SKM-1 treated with dmso at 0.1 percent for 144 hours (cell line): Measurements from ENCODE around the gene CD69.

Source experiments
- DNase-seq: peaks from one replicate; lab custom pipeline; 2025; ENCODE audit not compliant: unreplicated experiment; lab: John Stamatoyannopoulos, UW

Gene CD69

GRCh38 chr12:9782547-9783382 lies 22.1 kb upstream of the CD69 start:
- no peak for DNase-seq

DNA sequence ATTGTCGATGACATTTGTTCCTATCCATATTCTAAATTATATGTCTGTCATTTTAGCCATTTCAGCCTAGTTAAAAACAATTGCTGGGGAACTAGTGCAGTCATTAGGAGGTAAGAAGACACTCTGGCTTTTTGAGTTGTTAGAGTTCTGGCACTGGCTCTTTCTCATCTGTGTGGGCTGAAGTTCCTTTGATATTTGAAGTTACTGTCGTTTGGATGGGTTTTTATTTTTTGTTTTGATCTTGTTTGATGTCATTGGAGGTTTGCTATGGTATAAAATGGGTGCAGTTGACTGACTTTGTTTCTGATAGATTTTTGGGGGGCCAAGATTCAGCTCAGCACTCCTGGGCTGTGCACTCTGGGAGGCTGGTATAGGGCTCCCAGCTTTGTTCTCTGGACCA lies 20.7 kb upstream of the CD69 start:
- DNase-seq, result no peak

DNA sequence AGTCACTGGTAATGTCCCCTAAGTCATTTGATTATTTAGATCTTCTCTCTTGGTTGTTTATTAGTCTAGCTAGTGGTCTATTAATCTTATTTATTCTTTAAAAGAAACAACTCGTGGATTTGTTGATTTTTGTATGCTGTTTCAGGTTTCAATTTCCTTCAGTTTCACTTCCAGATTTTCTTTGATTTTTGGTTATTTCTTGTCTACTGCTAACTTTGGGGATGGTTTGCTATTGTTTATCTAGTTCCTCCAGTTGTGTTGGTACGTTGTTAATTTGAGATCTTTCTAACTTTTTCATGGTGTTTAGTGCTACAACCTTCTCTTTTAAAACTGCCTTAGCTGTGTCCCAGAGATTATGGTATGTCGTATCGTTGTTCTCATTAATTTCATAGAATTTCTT lies 18.5 kb upstream of the CD69 start:
- no peak for DNase-seq

DNA sequence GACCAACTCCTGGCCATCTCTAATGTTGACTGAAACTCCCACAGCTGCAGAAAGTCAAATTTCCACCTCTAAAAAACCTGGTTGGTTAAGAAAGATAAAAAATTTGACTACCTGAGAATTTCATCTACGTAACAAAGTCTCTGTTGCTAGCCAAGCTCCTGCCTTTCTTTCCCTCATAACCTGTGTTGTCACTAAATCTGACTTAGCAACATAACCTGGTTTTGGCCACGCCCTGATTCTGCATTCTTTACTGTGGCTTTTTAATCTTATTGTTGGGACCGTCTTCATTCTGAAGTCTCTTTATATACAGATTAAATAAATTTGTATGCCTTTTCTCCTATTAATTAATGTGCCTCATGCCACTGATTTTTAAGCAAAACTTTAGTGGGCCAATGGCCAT lies 16.1 kb upstream of the CD69 start:
- DNase-seq, result no peak

DNA sequence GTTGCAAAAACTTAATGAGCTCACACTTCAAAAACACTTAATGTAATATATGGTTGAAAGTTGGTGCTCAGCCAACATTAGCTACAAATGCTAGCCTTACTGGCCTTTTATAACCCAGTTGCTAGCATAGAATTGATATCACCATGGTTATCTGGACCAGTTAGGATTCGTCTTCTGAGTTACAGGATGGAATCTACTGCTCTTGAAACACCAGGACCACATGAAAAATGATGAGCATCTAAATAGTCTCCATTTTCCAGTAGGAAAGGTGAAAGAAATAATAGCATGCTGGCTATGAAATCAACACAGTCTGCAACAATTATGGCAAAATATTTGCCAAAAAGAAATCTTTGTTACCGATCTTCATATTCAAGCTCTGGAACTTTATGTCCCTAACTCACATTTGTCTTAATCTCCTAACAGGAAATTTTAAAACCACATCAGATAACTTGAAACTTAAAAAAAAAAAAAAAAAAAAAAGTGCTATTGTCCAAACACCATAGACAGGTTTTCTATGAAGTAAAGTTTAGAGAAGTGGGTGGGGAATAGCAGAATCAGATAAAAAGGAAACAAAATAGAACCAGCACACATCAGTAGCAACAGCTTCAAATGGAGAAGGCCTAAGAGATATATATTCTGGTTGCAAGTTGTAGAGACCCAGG lies 12.6 kb upstream of the CD69 start:
- no peak for DNase-seq

DNA sequence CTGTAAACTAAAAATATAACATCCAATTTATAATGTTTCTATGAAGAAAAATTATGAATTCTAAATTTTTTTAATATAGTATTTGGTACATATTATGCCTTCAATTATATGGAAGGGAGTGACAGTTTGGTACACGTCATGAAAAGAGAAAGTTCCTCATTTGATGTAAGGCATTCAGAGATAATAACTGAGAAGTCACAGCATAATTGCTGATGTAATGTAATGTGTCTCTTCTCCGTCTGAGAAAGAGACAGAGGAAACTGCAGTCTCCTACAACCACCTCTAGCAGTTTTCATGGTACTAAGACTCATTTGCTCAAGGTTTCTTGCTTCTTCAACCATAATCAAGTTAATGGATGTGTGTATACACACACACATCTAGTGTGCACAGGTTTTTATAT lies 2.3 kb upstream of the CD69 start:
- peak; percentile 25 for DNase-seq

DNA sequence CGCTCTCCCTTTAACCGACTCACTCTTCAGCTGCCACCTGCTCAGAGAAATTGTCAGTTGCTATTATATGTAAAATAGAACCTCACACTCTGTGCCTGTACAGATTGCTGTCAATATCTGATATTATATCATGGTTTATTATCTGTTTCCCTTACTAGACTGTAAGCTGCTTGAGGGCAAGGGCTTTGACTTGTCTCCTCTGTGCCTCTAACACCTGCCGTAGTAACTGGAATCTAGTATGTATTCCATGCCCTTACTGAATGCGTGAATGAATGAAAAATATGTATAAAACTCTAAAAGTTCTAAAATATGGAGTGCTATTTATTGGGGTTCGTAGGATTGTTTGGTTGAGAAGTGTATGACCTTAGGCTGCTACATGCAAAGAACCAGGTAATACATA lies 1.7 kb upstream of the CD69 start:
- DNase-seq, result no peak

- DNase-seq, result no peak
Observed at GRCh38 chr12:9761419-9761781, 699 bp upstream of the CD69 start.

GRCh38 chr12:9760120-9760519 lies 581 bp downstream of the CD69 start:
- no peak for DNase-seq

- DNase-seq, result no peak
Observed at GRCh38 chr12:9759694-9760093, 1.0 kb downstream of the CD69 start.

GRCh38 chr12:9758119-9758518 lies 2.6 kb downstream of the CD69 start:
- no peak for DNase-seq

DNA sequence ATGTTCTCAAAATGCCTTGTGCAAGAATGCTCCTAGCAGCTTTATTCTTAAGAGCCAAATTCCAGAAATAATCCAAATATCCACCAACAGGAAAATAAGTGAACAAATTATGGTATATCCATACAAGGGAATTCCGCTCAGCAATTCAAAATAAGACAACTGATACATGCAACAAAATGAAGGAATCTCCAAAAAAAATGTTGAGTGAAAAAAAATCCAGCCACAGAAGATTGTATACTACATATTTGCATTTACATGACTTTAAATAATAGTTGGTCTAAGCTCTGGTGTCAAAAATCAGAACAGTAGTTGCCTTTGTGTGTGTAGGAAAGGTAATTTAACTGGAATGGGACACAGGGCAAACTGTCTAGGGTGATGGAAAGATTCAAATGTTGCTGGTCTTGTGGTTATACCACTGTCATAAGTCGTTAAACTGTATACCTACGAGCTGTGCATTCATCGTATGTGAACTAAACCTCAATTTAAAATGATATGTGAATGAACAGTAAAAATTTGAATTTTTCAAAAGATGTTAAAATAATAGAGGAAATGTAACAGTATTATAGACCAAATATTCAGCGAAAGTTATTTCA lies 3.2 kb downstream of the CD69 start:
- no peak for DNase-seq

DNA sequence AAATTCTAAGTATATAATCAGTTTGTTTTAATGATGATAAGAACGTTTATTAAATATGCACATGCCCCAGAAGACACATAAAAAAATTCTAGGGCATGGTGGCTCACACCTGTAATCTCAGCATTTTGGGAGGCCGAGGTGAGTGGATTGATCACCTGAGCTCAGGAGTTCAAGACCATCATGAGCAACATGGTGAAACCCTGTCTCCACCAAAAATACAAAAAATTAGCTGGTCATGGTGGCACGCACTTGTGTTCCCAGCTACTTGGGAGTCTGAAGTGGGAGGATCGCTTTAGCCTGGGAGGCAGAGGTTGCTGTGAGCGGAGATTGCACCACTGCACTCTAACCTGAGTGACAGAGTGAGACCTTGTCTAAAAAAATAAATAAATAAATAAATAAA lies 4.0 kb downstream of the CD69 start:
- DNase-seq, result no peak

DNA sequence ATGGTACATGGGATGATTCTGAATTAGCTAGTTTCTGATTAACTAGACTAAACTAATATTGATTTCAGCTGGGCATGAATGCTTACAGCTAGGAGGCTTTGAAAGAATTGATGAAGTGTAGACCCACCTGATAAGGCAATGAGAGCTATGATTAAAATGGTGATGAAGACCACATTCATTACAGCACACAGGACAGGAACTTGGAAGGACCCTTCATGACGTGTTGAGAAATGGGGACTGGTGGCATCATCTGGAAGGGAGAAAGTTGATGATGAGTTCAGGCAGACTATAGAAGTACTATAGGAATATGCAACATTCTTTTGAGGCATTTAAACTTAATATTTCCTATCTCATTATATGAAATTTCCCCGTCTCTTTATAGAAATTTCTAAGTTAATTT lies 4.5 kb downstream of the CD69 start:
- DNase-seq, result no peak

DNA sequence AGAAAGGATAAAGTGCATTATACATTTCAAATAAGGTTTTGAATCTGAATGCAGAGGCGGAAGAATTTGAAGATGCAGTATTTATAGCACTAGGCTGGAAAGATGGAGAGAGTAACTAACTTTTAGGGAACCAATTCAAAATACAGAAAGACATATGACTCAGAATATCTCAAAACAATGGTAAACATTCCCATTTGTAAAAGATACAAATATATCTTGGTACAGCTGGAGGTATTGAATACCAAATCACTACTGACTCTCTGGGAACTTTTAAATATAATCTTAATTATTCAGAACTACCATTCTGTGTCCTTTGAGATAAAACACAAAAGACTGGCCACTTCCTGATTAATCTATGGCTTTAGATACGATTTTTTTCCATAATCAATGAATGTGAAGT lies 5.1 kb downstream of the CD69 start:
- DNase-seq, result no peak

- DNase-seq, result no peak
Observed at GRCh38 chr12:9755035-9755434, 5.7 kb downstream of the CD69 start.

DNA sequence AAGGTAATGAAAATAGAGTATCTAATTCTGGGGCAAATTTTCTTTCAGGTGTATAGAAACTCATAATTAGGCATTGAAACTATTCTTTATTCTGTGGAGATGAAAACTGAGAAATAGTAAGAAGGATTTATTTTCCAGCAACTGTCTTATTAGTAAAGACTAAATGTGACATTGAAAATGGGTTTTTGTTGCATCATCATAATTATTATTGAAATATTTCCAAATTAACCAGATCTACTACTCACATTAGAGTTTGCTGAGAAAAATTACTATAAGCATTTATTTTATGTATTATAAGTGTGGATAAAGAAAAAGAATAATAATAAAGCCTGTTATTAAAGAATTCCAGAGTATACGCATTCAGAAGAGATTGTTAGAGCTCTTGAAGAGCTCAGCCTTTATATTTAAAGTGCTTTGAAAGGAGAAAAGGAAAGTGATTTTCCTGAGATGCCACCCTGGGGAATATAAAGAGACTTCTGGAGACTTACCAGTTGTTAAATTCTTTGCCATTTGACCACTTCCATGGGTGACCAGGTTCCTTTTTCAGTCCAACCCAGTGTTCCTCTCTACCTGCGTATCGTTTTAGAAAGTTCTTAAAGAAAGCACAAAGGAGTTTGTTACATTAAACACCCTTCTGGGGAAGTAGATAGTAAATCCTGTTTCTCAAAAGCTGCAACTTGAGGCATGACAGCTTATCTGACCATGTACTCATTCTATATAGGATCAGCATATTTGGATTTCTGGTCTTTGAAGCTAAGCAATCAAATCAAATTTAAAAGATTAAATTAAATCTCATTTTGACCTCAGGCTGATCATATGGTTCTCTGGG lies 6.4 kb downstream of the CD69 start:
- DNase-seq, result no peak

- no peak for DNase-seq
Observed at GRCh38 chr12:9753498-9753897, 7.2 kb downstream of the CD69 start.

GRCh38 chr12:9753073-9753472 lies 7.6 kb downstream of the CD69 start:
- no peak for DNase-seq

DNA sequence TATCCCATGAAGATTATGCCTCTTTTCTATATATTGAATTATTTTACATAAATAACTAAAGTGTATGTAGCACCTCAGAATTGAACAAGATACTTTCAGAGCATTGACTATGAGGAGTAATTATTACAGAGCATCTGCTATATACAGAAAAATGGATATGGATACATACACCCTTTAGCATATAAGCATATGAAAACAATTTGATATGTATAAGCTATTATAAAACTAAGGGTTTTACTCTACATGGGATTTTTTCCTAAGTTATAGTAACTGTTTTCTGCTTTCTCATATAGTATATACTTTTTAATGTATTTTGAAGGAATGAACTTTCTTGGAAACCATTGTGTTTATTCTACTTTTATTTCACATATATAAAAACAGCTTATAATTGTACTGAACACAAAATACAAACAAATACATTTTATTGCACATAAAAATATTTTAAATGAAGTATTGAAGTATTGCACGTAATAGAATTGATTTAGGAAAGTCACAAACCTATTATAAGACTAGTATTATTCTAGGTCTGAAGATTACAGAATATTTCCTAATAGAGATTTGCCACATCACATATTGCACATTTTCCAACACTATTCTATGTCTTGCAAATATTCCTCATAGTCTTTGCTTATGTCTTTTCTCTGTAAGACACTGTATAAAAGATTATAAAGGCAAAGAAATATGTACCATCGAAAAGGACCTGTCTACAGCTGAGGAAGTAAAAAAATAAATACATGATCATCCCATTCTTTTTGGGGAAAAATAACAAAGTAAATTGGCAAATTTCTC lies 8.4 kb downstream of the CD69 start:
- DNase-seq, result no peak
